Stimulated activated CD8-positive, alpha-beta memory T cell treated with anti-CD3 and anti-CD28 coated beads, Interleukin-4, amount 100 ng/mL, for 1 hour (primary cell): Measurements from ENCODE around the gene ROBO3.

Experiments
- DNase-seq, 2 donors: peaks; one replicate each; pipeline ENCODE4 v3.0.0-alpha.2; 2020; ENCODE audit warnings: low read depth in 2 of 2, low spot score in 1 of 2

The ROBO3 gene

GRCh38 chr11:124875401-124875800 lies 10.2 kb downstream of the ROBO3 start:
- DNase-seq, result no peak

- peak; percentile 36 to 46 for DNase-seq
Observed at GRCh38 chr11:124875943-124876817, 10.9 kb downstream of the ROBO3 start.

GRCh38 chr11:124876818-124877630 lies 11.8 kb downstream of the ROBO3 start:
- no peak for DNase-seq

- DNase-seq, result no peak
Observed at GRCh38 chr11:124877631-124877909, 12.3 kb downstream of the ROBO3 start.

- no peak for DNase-seq
Observed at GRCh38 chr11:124877910-124878758, 12.9 kb downstream of the ROBO3 start.

- DNase-seq, result no peak
Observed at GRCh38 chr11:124878759-124879492, 13.7 kb downstream of the ROBO3 start.

- DNase-seq, result no peak
Observed at GRCh38 chr11:124879493-124880289, 14.5 kb downstream of the ROBO3 start.

- DNase-seq, result no peak
Observed at GRCh38 chr11:124880290-124880611, 15.0 kb downstream of the ROBO3 start.

- no peak for DNase-seq
Observed at GRCh38 chr11:124880958-124881357, 15.7 kb downstream of the ROBO3 start.

- no peak for DNase-seq
Observed at GRCh38 chr11:124882339-124883071, 17.3 kb downstream of the ROBO3 start.

- no peak for DNase-seq
Observed at GRCh38 chr11:124884340-124884739, 19.1 kb downstream of the ROBO3 start.

- no peak for DNase-seq
Observed at GRCh38 chr11:124884869-124885479, 19.7 kb downstream of the ROBO3 start.

- no peak for DNase-seq
Observed at GRCh38 chr11:124886476-124886875, 21.2 kb downstream of the ROBO3 start.

GRCh38 chr11:124886978-124887666 lies 21.9 kb downstream of the ROBO3 start:
- DNase-seq, result no peak

GRCh38 chr11:124887667-124888013 lies 22.4 kb downstream of the ROBO3 start:
- DNase-seq, result no peak

GRCh38 chr11:124889191-124890091 lies 24.2 kb downstream of the ROBO3 start:
- no peak for DNase-seq

GRCh38 chr11:124890151-124890550 lies 24.9 kb downstream of the ROBO3 start:
- no peak for DNase-seq
